K562 (cell line): ENCODE data around the gene CD4. TPM values are rescaled to one million over a fixed set of nuclear protein-coding genes. Genes with fewer than 3 reads are reported as not detected.

ENCODE experiments used
- ATAC-seq: fragments of 200-7000 bp; cut with Tn5 transposase; 3 replicates; pipeline ENCODE4 v1.9.1; 2020; ENCODE audit warnings: moderate library complexity
- Bru-seq: library from RNA; stranded (reverse); fragments of 400-500 nt; gene quantifications from one replicate; lab custom pipeline; 2021; lab: Mats Ljungman, UMichigan
- BruChase-seq, 2 experiments: library from RNA; stranded (reverse); fragments of 400-500 nt; gene quantifications; one replicate each; lab custom pipeline; 2021; lab: Mats Ljungman, UMichigan
- BruUV-seq: library from RNA; stranded (reverse); fragments of 400-500 nt; replicated peaks from 2 replicates; lab custom pipeline; 2021; lab: Mats Ljungman, UMichigan
- CTCF ChIA-PET: fragments of 300-600 bp; formaldehyde crosslinking; extraction: SDS; loops from one replicate; lab custom pipeline; 2021; ENCODE audit warnings: low intra/inter-chr PET ratio; lab: Yijun Ruan, JAX
- POLR2A ChIA-PET: fragments of 300-600, 350-650 bp; sonication (Branson Sonifier 250); formaldehyde crosslinking; extraction: SDS; loops from one replicate; lab custom pipeline; 2021; ENCODE audit warnings: antibody characterized with exemption, inconsistent platforms; lab: Yijun Ruan, JAX
- DNase-seq, 4 experiments: peaks; one replicate each; pipeline versions ENCODE4 v3.0.0 to v3.0.0-alpha.2; 2011 to 2018; ENCODE audit warnings: low spot score in 3 of 4, mixed read lengths in 3 of 4; ENCODE audit errors: extremely low read depth in 1 of 4
- FAIRE-seq: peaks from 2 replicates; lab custom pipeline; 2011; peaks lifted over from hg19 to GRCh38; lab: Jason Lieb, UNC
- H2AFZ ChIP-seq: 2 replicates; pipeline ENCODE4 v1.6.0; 2011; ENCODE audit warnings: low read depth, low read length, control low read depth, inconsistent platforms
- H3K27ac ChIP-seq: fragments of 200-600 bp; 3 replicates; pipeline ENCODE4 v1.8.0; 2011; ENCODE audit warnings: low read depth, mild to moderate bottlenecking, control low read depth, inconsistent platforms, low read length, moderate library complexity, mixed read lengths; ENCODE audit errors: extremely low read depth
- H3K27me3 ChIP-seq, 2 experiments: fragments of 300-600 bp in 1 of 2; 2 replicates in 1 of 2; 3 replicates in 1 of 2; pipeline versions ENCODE4 v1.6.0 to v1.8.0; 2011; ENCODE audit warnings: inconsistent platforms in 2 of 2, low read length in 2 of 2, mild to moderate bottlenecking in 1 of 2, mixed read lengths in 1 of 2, moderate library complexity in 1 of 2; ENCODE audit not compliant: control insufficient read depth in 2 of 2, insufficient read depth in 2 of 2
- H3K36me3 ChIP-seq: fragments of 300-600 bp; 3 replicates; pipeline ENCODE4 v1.8.0; 2011; ENCODE audit warnings: mild to moderate bottlenecking, low read length, inconsistent platforms; ENCODE audit not compliant: control insufficient read depth, insufficient read depth
- H3K4me1 ChIP-seq, 2 experiments: fragments of 200-600 bp in 1 of 2; replicated peaks in 1 of 2; 2 replicates in 1 of 2; 3 replicates in 1 of 2; pipeline versions ENCODE4 v1.5.1 to v1.8.0; 2011; ENCODE audit warnings: inconsistent platforms in 2 of 2, low read length in 2 of 2, mild to moderate bottlenecking in 1 of 2, mixed read lengths in 1 of 2, moderate library complexity in 1 of 2; ENCODE audit not compliant: control insufficient read depth in 2 of 2, insufficient read depth in 2 of 2
- H3K4me2 ChIP-seq: 2 replicates; pipeline ENCODE4 v1.6.1; 2011; ENCODE audit warnings: low read length, control low read depth, inconsistent platforms, mixed read lengths; ENCODE audit not compliant: insufficient read depth
- H3K4me3 ChIP-seq: fragments of 200-600 bp; sonication (generic), shearing (Covaris generic); 2 replicates; pipeline ENCODE4 v1.5.1; 2016; ENCODE audit warnings: control low read depth, inconsistent platforms
- H3K79me2 ChIP-seq: fragments of 200-600 bp; 3 replicates; pipeline ENCODE4 v1.8.0; 2011; ENCODE audit warnings: low read length, inconsistent platforms; ENCODE audit not compliant: control insufficient read depth, insufficient read depth
- H3K9ac ChIP-seq, 2 experiments: 2 replicates each; pipeline versions ENCODE4 v1.6.0 to v1.6.1; 2011; ENCODE audit warnings: low read depth in 2 of 2, low read length in 2 of 2, control low read depth in 1 of 2, inconsistent platforms in 1 of 2, mild to moderate bottlenecking in 1 of 2, mixed read lengths in 1 of 2; ENCODE audit not compliant: insufficient read depth in 1 of 2
- H3K9me1 ChIP-seq: one replicate; pipeline ENCODE4 v1.6.0; 2011; ENCODE audit warnings: inconsistent platforms, mild to moderate bottlenecking, low read length, moderate library complexity; ENCODE audit not compliant: control insufficient read depth, insufficient read depth
- H3K9me3 ChIP-seq: replicated peaks from 2 replicates; pipeline ENCODE4 v1.5.1; 2011; ENCODE audit warnings: low read depth, low read length, inconsistent platforms; ENCODE audit not compliant: control insufficient read depth, insufficient read depth
- H4K20me1 ChIP-seq: replicated peaks from 2 replicates; pipeline ENCODE4 v1.6.1; 2011; ENCODE audit warnings: low read length, inconsistent platforms, mixed read lengths; ENCODE audit not compliant: control insufficient read depth, insufficient read depth
- ZNF324 ChIP-seq: fragments of 250-450 bp; sonication (Bioruptor Pico); IDR thresholded peaks from 2 replicates; pipeline ENCODE4 v1.4.0; 2020; ENCODE audit warnings: mild to moderate bottlenecking
- WGBS: fragments of 100-300 bp; shearing (Covaris generic); methylation state at CpG from one replicate; pipeline ENCODE4 v1.1.6; 2016; ENCODE audit warnings: low coverage, mixed read lengths; ENCODE audit not compliant: insufficient coverage; ENCODE audit errors: missing lambda C conversion rate; 5-methylcytosine and 5-hydroxymethylcytosine counted together
- in situ Hi-C: fragments of 300-500 bp; cut with MboI; formaldehyde crosslinking; loops from 4 replicates; pipeline ENCODE4 v1.15.0; 2018; ENCODE audit warnings: inconsistent platforms, mixed read lengths
- intact Hi-C: fragments of 100-400 bp; cut with micrococcal nuclease; formaldehyde crosslinking; loops from 2 replicates; pipeline ENCODE4 v1.14.2; 2022
- long read RNA-seq, 3 experiments: library from polyadenylated mRNA in 2 of 3; library from RNA in 1 of 3; unstranded in 2 of 3; stranded (forward) in 1 of 3; transcript quantifications; one replicate each; pipeline ENCODE4 v2.0.0, GENCODE V29; 2019 to 2022
- polyA minus RNA-seq, 3 experiments: library from RNA; depleted of rRNA, polyadenylated mRNA; stranded (reverse); fragments of >200 nt; gene quantifications; 2 replicates each; pipeline ENCODE4 v1.2.3, GENCODE V29; 2011
- polyA plus RNA-seq, 8 experiments: library from polyadenylated mRNA; depleted of rRNA in 4 of 8; stranded (reverse) in 5 of 8; unstranded in 3 of 8; fragments of >200 nt; fragmentation: Nextera tagmentation in 2 of 8; fragmentation: Illumina TruSeq in 1 of 8; extraction: Ambion mirVana in 2 of 8; extraction: Trizol in 1 of 8; gene quantifications; 2 replicates each; pipeline versions ENCODE4 v1.2.1 to v1.2.3, GENCODE V29; 2011 to 2014; ENCODE audit warnings: inconsistent platforms in 1 of 8, missing spikeins in 1 of 8
- total RNA-seq, 7 experiments: library from RNA; depleted of rRNA in 6 of 7; stranded (reverse); fragments of >200 nt in 6 of 7; fragmentation: Illumina TruSeq in 2 of 7; extraction: Trizol in 2 of 7; gene quantifications; 2 replicates each; pipeline versions ENCODE4 v1.2.1 to v1.2.3, GENCODE V29; 2011 to 2021; ENCODE audit warnings: low replicate concordance in 1 of 7

CD4 gene
- total RNA-seq (2011; cell fraction: chromatin; rRNA removed; ENCODE audit: low replicate concordance), result not detected in 2 replicates
- not detected in 2 replicates for total RNA-seq (2011; cell fraction: nucleolus; rRNA removed)
- total RNA-seq (2011; cell fraction: nucleoplasm; rRNA removed), result not detected in 2 replicates
- total RNA-seq (2014; rRNA removed) (not detected in 2 replicates), total RNA-seq (2014; rRNA removed; fragmentation: Illumina TruSeq; extraction: Trizol) (not detected in 2 replicates), total RNA-seq (2015; rRNA removed; fragmentation: Illumina TruSeq; extraction: Trizol) (0.07 and 0.08 TPM in 2 replicates), total RNA-seq (2021) (0.27 and 0.31 TPM in 2 replicates), polyA plus RNA-seq (2011; rRNA removed) (0.04 TPM in 1 of 2 replicates, not detected in the other), polyA plus RNA-seq (2014; fragmentation: Illumina TruSeq; extraction: Trizol) (0.06 and 0.10 TPM in 2 replicates), polyA plus RNA-seq (2014; fragmentation: Nextera tagmentation; extraction: Ambion mirVana) (under 1 TPM in 1 of 2 experiments, not detected in 1; 0.06 TPM), polyA plus RNA-seq (2014; rRNA removed) (0.11 TPM in 1 of 2 replicates, not detected in the other), polyA minus RNA-seq (2011; rRNA and poly(A)+ RNA removed) (not detected in 2 replicates), Bru-seq, nascent RNA (percentile 12 among the genes with signal in this experiment), BruChase-seq, experiment 1, labeled RNA remaining after a 2-hour chase (percentile 3 among the genes with signal in this experiment), BruChase-seq, experiment 2, labeled RNA remaining after a 6-hour chase (percentile 13 among the genes with signal in this experiment)
- 0.01 TPM in 1 of 2 replicates, not detected in the other for polyA plus RNA-seq (2011; cell fraction: cytosol; rRNA removed)
- polyA plus RNA-seq (2011; cell fraction: nucleus; rRNA removed), result 0.06 TPM in 1 of 2 replicates, not detected in the other
- polyA plus RNA-seq (2012), result 0.22 and 0.29 TPM in 2 replicates
- polyA minus RNA-seq (2011; cell fraction: cytosol; rRNA and poly(A)+ RNA removed), result not detected in 2 replicates
- not detected in 2 replicates for polyA minus RNA-seq (2011; cell fraction: nucleus; rRNA and poly(A)+ RNA removed)
- long read RNA-seq, experiment 1, partial matches to known transcripts, result 1 of 2 reads
- long read RNA-seq, experiment 1, other reads (novel, unspliced or antisense), result 1 of 2 reads
- long read RNA-seq, experiment 2, result 0 reads
- long read RNA-seq, experiment 3, result 0 reads

DNA sequence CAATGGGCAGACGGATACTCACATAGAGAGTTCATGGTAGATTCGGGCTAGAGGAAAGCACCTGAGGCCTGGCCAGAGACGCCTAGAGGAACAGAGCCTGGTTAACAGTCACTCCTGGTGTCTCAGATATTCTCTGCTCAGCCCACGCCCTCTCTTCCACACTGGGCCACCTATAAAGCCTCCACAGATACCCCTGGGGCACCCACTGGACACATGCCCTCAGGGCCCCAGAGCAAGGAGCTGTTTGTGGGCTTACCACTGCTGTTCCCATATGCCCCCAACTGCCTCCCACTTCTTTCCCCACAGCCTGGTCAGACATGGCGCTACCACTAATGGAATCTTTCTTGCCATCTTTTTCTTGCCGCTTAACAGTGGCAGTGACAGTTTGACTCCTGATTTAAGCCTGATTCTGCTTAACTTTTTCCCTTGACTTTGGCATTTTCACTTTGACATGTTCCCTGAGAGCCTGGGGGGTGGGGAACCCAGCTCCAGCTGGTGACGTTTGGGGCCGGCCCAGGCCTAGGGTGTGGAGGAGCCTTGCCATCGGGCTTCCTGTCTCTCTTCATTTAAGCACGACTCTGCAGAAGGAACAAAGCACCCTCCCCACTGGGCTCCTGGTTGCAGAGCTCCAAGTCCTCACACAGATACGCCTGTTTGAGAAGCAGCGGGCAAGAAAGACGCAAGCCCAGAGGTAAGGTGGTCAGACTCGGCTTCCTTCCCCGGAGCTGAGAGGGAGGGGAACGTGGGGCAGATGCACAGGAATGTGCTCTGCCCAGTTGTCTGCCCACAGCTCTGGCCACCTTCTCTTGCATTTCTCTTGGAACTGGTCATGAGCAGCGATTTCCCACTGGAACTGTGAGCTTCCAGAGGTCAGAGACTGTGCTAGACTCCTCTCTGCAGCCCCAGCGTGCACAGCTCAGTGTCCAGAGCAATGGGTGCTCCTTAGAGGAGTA is at the start of gene CD4:
Gene CD4 (plus strand): TSS at position 557 of the 953 bp plus-strand sequence. CDS start 10,611 bp downstream, outside the sequence.
- CTCF ChIA-PET, result no interaction called here
- BruUV-seq, result no TSS peak
- POLR2A ChIA-PET, result no interaction called here

More for the DNA sequence above, at the start of gene CD4:
- H3K27ac ChIP-seq, result no peak within 1 kb of the TSS
- H3K9me1 ChIP-seq, result no peaks in the 10 kb centered on the region
- in situ Hi-C loops (no loop called here), intact Hi-C loops (no loop called here)
- peak within 1 kb of the TSS in 1 of 2 experiments; percentile 68; a peak in 2 of 4 replicates for H3K9ac ChIP-seq
- no peaks in the 10 kb centered on the region for H3K9me3 ChIP-seq
- H3K36me3 ChIP-seq, result no peaks in the 10 kb centered on the region
- peaks cover 4 to 11% of the 10 kb centered on the region in 2 experiments; a peak in 3 of 5 replicates for H3K4me1 ChIP-seq
- no peak within 1 kb of the TSS for H3K4me2 ChIP-seq
- 38% methylated on average over 11 of the region's 18 CpGs for WGBS
- peak within 1 kb of the TSS; percentile 74 for H2AFZ ChIP-seq
- no peaks in the 10 kb centered on the region for H3K27me3 ChIP-seq
- ATAC-seq (no peak), DNase-seq (no peak), FAIRE-seq (no peak)
- H3K79me2 ChIP-seq, result no peaks in the 10 kb centered on the region
- TF ChIP-seq ZNF324 (CRISPR knock-in tag), result no peak
- H4K20me1 ChIP-seq, result no peaks in the 10 kb centered on the region
- H3K4me3 ChIP-seq, result no peak within 1 kb of the TSS
